Lower lobe of right lung (tissue), 2 donors: ENCODE data around the gene WWTR1. TPM values are rescaled to one million over a fixed set of nuclear protein-coding genes. Genes with fewer than 3 reads are reported as not detected.

ENCODE experiments used
- ATAC-seq, 2 donors: fragments of 200-7000 bp; cut with Tn5 transposase; one replicate each; pipeline ENCODE4 v1.9.1; 2020 to 2022; ENCODE audit warnings: mild to moderate bottlenecking in 2 of 2, moderate library complexity in 2 of 2
- DNase-seq: peaks from one replicate; pipeline ENCODE4 v3.0.0-alpha.2; 2020
- H3K27ac ChIP-seq: fragments of 200-600 bp; one replicate; pipeline ENCODE4 v1.8.0; 2022
- H3K27me3 ChIP-seq: fragments of 200-600 bp; one replicate; pipeline ENCODE4 v1.8.0; 2022; ENCODE audit warnings: low read depth
- H3K36me3 ChIP-seq: fragments of 200-600 bp; one replicate; pipeline ENCODE4 v1.8.0; 2022; ENCODE audit warnings: mild to moderate bottlenecking
- H3K4me1 ChIP-seq: fragments of 200-600 bp; one replicate; pipeline ENCODE4 v1.8.0; 2022
- H3K4me3 ChIP-seq: fragments of 200-600 bp; one replicate; pipeline ENCODE4 v1.8.0; 2022; ENCODE audit warnings: mild to moderate bottlenecking
- H3K9me3 ChIP-seq: fragments of 200-600 bp; one replicate; pipeline ENCODE4 v1.8.0; 2022
- intact Hi-C: fragments of 100-400 bp; cut with DNase I; formaldehyde crosslinking; loops from one replicate; pipeline ENCODE4 v1.11.0; 2022
- total RNA-seq: library from RNA; stranded (reverse); fragmentation: NEBNext Ultra II Directional; extraction: Animal tissue kit (Norgen Biotek cat#: 25700); gene quantifications from one replicate; pipeline ENCODE4 v1.2.1, GENCODE V29; 2021
- TF ChIP-seq, protein P1 (sequence below): fragments of 200-600 bp; IDR thresholded peaks from one replicate; pipeline ENCODE4 v1.8.0; 2022; ENCODE audit warnings: antibody characterized with exemption, mild to moderate bottlenecking
- donor health status: DM: no; HTN: yes; CAD: no; lungs with severe emphysema.

The WWTR1 gene
- total RNA-seq, 1 donor from 2014 or later = 89.5 TPM

DNA sequence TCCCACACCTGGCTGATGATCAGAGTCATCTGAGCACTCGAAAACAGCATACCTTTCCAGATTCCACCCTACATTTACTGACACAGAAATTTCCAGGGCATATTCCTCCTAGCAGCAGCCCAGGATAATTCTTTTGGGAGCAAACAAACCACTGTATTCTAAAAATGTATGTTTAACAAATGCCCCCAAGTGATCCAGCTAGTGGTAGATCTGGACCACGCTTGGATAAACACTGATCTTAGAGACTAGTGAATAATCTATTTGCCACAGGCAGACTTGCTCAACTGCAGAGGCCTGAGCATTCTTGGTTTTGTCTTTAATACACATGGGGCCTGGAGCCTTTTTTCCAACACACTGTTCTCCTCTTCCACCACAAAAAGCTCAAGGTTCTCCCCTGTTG, 93.7 kb downstream of the WWTR1 start:
- intact Hi-C loops = no loop called here
- no peak for ATAC-seq
- H3K36me3 ChIP-seq = no peaks in the 10 kb centered on the region

GRCh38 chr3:149563114-149563513, 94.7 kb downstream of the WWTR1 start:
- intact Hi-C loops = no loop called here
- ATAC-seq (no peak), DNase-seq (no peak)
- Histone ChIP-seq H3K4me1 (peaks cover 19% of the 10 kb centered on the region), H3K4me3 (no peak overlapping the region), H3K9me3 (no peaks in the 10 kb centered on the region), H3K27ac (no peak overlapping the region), H3K27me3 (no peaks in the 10 kb centered on the region), H3K36me3 (no peaks in the 10 kb centered on the region)
- TF ChIP-seq, protein P1, sequence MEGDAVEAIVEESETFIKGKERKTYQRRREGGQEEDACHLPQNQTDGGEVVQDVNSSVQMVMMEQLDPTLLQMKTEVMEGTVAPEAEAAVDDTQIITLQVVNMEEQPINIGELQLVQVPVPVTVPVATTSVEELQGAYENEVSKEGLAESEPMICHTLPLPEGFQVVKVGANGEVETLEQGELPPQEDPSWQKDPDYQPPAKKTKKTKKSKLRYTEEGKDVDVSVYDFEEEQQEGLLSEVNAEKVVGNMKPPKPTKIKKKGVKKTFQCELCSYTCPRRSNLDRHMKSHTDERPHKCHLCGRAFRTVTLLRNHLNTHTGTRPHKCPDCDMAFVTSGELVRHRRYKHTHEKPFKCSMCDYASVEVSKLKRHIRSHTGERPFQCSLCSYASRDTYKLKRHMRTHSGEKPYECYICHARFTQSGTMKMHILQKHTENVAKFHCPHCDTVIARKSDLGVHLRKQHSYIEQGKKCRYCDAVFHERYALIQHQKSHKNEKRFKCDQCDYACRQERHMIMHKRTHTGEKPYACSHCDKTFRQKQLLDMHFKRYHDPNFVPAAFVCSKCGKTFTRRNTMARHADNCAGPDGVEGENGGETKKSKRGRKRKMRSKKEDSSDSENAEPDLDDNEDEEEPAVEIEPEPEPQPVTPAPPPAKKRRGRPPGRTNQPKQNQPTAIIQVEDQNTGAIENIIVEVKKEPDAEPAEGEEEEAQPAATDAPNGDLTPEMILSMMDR = no peak

More for the DNA sequence above, 93.7 kb downstream of the WWTR1 start:
- no peak for DNase-seq
- H3K9me3 ChIP-seq = no peaks in the 10 kb centered on the region
- TF ChIP-seq, protein P1 = no peak
- H3K27ac ChIP-seq = no peak overlapping the region
- H3K4me3 ChIP-seq = no peak overlapping the region
- H3K27me3 ChIP-seq = no peaks in the 10 kb centered on the region
- peaks cover 19% of the 10 kb centered on the region for H3K4me1 ChIP-seq

GRCh38 chr3:149560617-149561016, 97.2 kb downstream of the WWTR1 start:
- DNase-seq = no peak
- no peaks in the 10 kb centered on the region for H3K9me3 ChIP-seq
- H3K27me3 ChIP-seq = no peaks in the 10 kb centered on the region
- H3K27ac ChIP-seq = no peak overlapping the region
- intact Hi-C loops = no loop called here
- H3K36me3 ChIP-seq = no peaks in the 10 kb centered on the region
- peaks cover 6% of the 10 kb centered on the region for H3K4me1 ChIP-seq
- TF ChIP-seq, protein P1 = no peak
- ATAC-seq = no peak
- no peak overlapping the region for H3K4me3 ChIP-seq

GRCh38 chr3:149560001-149560400, 97.8 kb downstream of the WWTR1 start:
- H3K27ac ChIP-seq = no peak overlapping the region
- DNase-seq (no peak), ATAC-seq (no peak)
- no peaks in the 10 kb centered on the region for H3K36me3 ChIP-seq
- peaks cover 10% of the 10 kb centered on the region for H3K4me1 ChIP-seq
- no peak overlapping the region for H3K4me3 ChIP-seq
- H3K27me3 ChIP-seq = no peaks in the 10 kb centered on the region
- intact Hi-C loops = no loop called here
- no peaks in the 10 kb centered on the region for H3K9me3 ChIP-seq
- TF ChIP-seq, protein P1 = no peak

GRCh38 chr3:149559525-149559924, 98.3 kb downstream of the WWTR1 start:
- TF ChIP-seq, protein P1 = no peak
- Histone ChIP-seq H3K27ac (no peak overlapping the region), H3K9me3 (no peaks in the 10 kb centered on the region), H3K4me3 (no peak overlapping the region), H3K4me1 (peaks cover 14% of the 10 kb centered on the region), H3K27me3 (no peaks in the 10 kb centered on the region), H3K36me3 (no peaks in the 10 kb centered on the region)
- DNase-seq (no peak), ATAC-seq (no peak)
- intact Hi-C loops = no loop called here

GRCh38 chr3:149555927-149556326, 101.9 kb downstream of the WWTR1 start:
- DNase-seq (no peak), ATAC-seq (peak in 1 of 2 donors; percentile 29)
- intact Hi-C loops = no loop called here
- no peaks in the 10 kb centered on the region for H3K36me3 ChIP-seq
- TF ChIP-seq, protein P1 = no peak
- no peak overlapping the region for H3K4me3 ChIP-seq
- no peaks in the 10 kb centered on the region for H3K9me3 ChIP-seq
- H3K27ac ChIP-seq = no peak overlapping the region
- peaks cover 35% of the 10 kb centered on the region for H3K4me1 ChIP-seq
- no peaks in the 10 kb centered on the region for H3K27me3 ChIP-seq
